Measurements from ENCODE around the gene ZNF654. TPM values are rescaled to one million over a fixed set of nuclear protein-coding genes. Genes with fewer than 3 reads are reported as not detected.
A peak's percentile ranks its signal among the peaks of the same experiment; 100 is the strongest.

ZNF654 gene
- polyA plus RNA-seq, 2 donors = 4.3 to 4.8 TPM

GRCh38 chr3:88032245-88032644, 26.8 kb upstream of the ZNF654 start:
- H3K27me3 ChIP-seq (ENCODE audit: control insufficient read depth in 1 of 2, insufficient read depth in 2 of 2, low read length in 2 of 2) = no peaks in the 10 kb centered on the region
- no peaks in the 10 kb centered on the region for H3K36me3 ChIP-seq (ENCODE audit: control insufficient read depth in 2 of 2, insufficient read depth in 2 of 2, low read length in 1 of 2)
- WGBS, 2 donors = 25 to 31% methylated on average over 2 of the region's 2 CpGs
- peak overlapping the region in 1 of 2 donors; percentile 29 for H3K27ac ChIP-seq (ENCODE audit: low read depth in 2 of 2, low read length in 1 of 2)
- peak overlapping the region in 1 of 2 donors; percentile 59 for H3K4me3 ChIP-seq (ENCODE audit: low read depth in 1 of 2, low read length in 2 of 2)
- H3K9me3 ChIP-seq (ENCODE audit: control insufficient read depth in 2 of 2, insufficient read depth in 1 of 2, low read depth in 1 of 2, low read length in 1 of 2) = no peaks in the 10 kb centered on the region
- no peaks in the 10 kb centered on the region for H3K4me1 ChIP-seq (ENCODE audit: control insufficient read depth in 2 of 2, insufficient read depth in 2 of 2, low read length in 1 of 2)

- Histone ChIP-seq H3K27me3 (ENCODE audit: control insufficient read depth in 1 of 2, insufficient read depth in 2 of 2, low read length in 2 of 2) (no peaks in the 10 kb centered on the region), H3K9me3 (ENCODE audit: control insufficient read depth in 2 of 2, insufficient read depth in 1 of 2, low read depth in 1 of 2, low read length in 1 of 2) (no peaks in the 10 kb centered on the region), H3K27ac (ENCODE audit: low read depth in 2 of 2, low read length in 1 of 2) (no peak overlapping the region), H3K4me1 (ENCODE audit: control insufficient read depth in 2 of 2, insufficient read depth in 2 of 2, low read length in 1 of 2) (no peaks in the 10 kb centered on the region), H3K36me3 (ENCODE audit: control insufficient read depth in 2 of 2, insufficient read depth in 2 of 2, low read length in 1 of 2) (no peaks in the 10 kb centered on the region), H3K4me3 (ENCODE audit: low read depth in 1 of 2, low read length in 2 of 2) (no peak overlapping the region)
- 93 to 95% methylated on average over 2 of the region's 2 CpGs for WGBS, 2 donors
Measured at GRCh38 chr3:88033079-88033478, 26.0 kb upstream of the ZNF654 start.

DNA sequence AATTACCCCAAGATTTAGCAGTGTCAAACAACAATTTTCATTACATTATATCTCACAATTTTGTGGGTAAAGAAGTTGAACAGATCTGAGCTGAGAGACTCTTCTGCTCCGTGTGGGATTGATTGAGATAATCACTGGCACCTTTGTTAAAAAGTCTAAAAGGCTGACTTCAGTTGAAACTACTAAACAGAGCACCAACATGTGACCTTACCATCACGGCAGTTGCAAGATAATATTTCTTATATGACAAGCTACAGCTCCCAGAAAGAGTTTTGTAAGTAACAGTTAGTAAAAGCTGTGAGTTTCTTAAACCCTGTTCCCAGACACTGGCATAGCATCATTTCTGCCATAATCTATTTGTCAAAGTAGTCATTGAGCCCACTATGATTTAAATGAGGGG, 25.2 kb upstream of the ZNF654 start:
- WGBS, 2 donors = 40 to 51% methylated on average over 2 of the region's 2 CpGs
- H3K27me3 ChIP-seq (ENCODE audit: control insufficient read depth in 1 of 2, insufficient read depth in 2 of 2, low read length in 2 of 2) = no peaks in the 10 kb centered on the region
- H3K4me1 ChIP-seq (ENCODE audit: control insufficient read depth in 2 of 2, insufficient read depth in 2 of 2, low read length in 1 of 2) = no peaks in the 10 kb centered on the region
- H3K4me3 ChIP-seq (ENCODE audit: low read depth in 1 of 2, low read length in 2 of 2) = no peak overlapping the region
- H3K9me3 ChIP-seq (ENCODE audit: control insufficient read depth in 2 of 2, insufficient read depth in 1 of 2, low read depth in 1 of 2, low read length in 1 of 2) = no peaks in the 10 kb centered on the region
- H3K27ac ChIP-seq (ENCODE audit: low read depth in 2 of 2, low read length in 1 of 2) = no peak overlapping the region
- H3K36me3 ChIP-seq (ENCODE audit: control insufficient read depth in 2 of 2, insufficient read depth in 2 of 2, low read length in 1 of 2) = no peaks in the 10 kb centered on the region

DNA sequence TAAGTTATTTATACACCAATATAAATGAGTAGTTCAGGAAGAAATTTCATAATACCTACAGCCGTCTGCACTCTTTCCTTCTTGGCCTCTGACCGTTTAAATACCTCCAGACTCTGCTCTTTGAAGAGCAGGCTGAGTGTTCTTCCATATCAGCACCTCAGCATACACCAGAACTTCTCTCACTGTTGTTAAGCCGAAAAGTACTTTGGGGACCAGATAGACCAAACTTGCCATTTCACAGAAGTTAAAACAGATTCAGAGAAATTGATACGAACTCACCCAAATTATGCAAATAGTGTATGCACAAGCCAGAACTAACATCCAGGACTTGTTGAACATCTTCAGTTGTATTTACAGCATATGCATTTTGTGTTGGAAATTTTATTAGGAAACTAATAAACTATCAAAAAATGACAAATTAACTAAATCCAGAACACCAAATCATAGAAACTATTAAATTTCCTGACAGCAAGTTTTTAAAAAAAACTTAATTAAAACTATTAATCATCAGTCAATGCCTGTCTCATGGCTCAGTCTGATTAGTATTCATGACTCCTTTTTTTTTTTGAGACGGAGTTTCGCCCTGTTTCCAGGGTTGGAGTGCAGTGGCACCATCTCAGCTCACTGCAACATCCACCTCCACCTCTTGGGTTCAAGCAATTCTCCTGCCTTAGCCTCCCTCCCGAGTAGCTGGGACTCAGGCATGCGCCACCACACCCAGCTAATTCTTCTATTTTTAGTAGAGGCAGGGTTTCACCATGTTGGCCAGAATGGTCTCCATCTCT, 24.4 kb upstream of the ZNF654 start:
- 81 to 88% methylated on average over 8 of the region's 8 CpGs for WGBS, 2 donors
- Histone ChIP-seq H3K27ac (ENCODE audit: low read depth in 2 of 2, low read length in 1 of 2) (no peak overlapping the region), H3K9me3 (ENCODE audit: control insufficient read depth in 2 of 2, insufficient read depth in 1 of 2, low read depth in 1 of 2, low read length in 1 of 2) (no peaks in the 10 kb centered on the region), H3K4me3 (ENCODE audit: low read depth in 1 of 2, low read length in 2 of 2) (no peak overlapping the region), H3K27me3 (ENCODE audit: control insufficient read depth in 1 of 2, insufficient read depth in 2 of 2, low read length in 2 of 2) (no peaks in the 10 kb centered on the region), H3K4me1 (ENCODE audit: control insufficient read depth in 2 of 2, insufficient read depth in 2 of 2, low read length in 1 of 2) (no peaks in the 10 kb centered on the region), H3K36me3 (ENCODE audit: control insufficient read depth in 2 of 2, insufficient read depth in 2 of 2, low read length in 1 of 2) (no peaks in the 10 kb centered on the region)

- H3K27me3 ChIP-seq (ENCODE audit: control insufficient read depth in 1 of 2, insufficient read depth in 2 of 2, low read length in 2 of 2) = no peaks in the 10 kb centered on the region
- 80 to 86% methylated on average over 5 of the region's 5 CpGs for WGBS, 2 donors
- H3K36me3 ChIP-seq (ENCODE audit: control insufficient read depth in 2 of 2, insufficient read depth in 2 of 2, low read length in 1 of 2) = no peaks in the 10 kb centered on the region
- H3K4me3 ChIP-seq (ENCODE audit: low read depth in 1 of 2, low read length in 2 of 2) = no peak overlapping the region
- no peaks in the 10 kb centered on the region for H3K9me3 ChIP-seq (ENCODE audit: control insufficient read depth in 2 of 2, insufficient read depth in 1 of 2, low read depth in 1 of 2, low read length in 1 of 2)
- H3K4me1 ChIP-seq (ENCODE audit: control insufficient read depth in 2 of 2, insufficient read depth in 2 of 2, low read length in 1 of 2) = no peaks in the 10 kb centered on the region
- no peak overlapping the region for H3K27ac ChIP-seq (ENCODE audit: low read depth in 2 of 2, low read length in 1 of 2)
Measured at GRCh38 chr3:88036221-88036620, 22.8 kb upstream of the ZNF654 start.

DNA sequence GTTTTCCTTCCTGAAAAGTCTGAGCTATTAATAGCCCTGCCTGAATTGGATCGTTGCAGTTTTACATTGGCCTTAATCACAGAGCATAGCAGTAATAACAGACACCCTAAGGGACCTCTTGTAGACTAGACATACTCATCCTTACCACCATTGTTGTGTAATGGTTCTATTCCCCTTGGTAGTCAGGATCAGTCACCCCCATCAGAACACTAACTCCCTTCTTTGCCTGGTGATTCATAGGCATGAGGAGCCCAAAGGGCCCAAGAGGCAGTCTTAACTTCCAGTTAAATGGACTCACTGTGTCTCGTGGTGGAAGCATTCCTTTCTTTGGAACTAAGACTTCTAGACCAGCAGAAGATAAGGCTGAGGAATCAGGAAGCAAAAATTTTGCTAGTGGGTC, 20.5 kb upstream of the ZNF654 start:
- no peak overlapping the region for H3K27ac ChIP-seq (ENCODE audit: low read depth in 2 of 2, low read length in 1 of 2)
- no peaks in the 10 kb centered on the region for H3K27me3 ChIP-seq (ENCODE audit: control insufficient read depth in 1 of 2, insufficient read depth in 2 of 2, low read length in 2 of 2)
- H3K36me3 ChIP-seq (ENCODE audit: control insufficient read depth in 2 of 2, insufficient read depth in 2 of 2, low read length in 1 of 2) = no peaks in the 10 kb centered on the region
- no peak overlapping the region for H3K4me3 ChIP-seq (ENCODE audit: low read depth in 1 of 2, low read length in 2 of 2)
- no peaks in the 10 kb centered on the region for H3K4me1 ChIP-seq (ENCODE audit: control insufficient read depth in 2 of 2, insufficient read depth in 2 of 2, low read length in 1 of 2)
- WGBS, 2 donors = 36 to 44% methylated on average over 2 of the region's 2 CpGs
- H3K9me3 ChIP-seq (ENCODE audit: control insufficient read depth in 2 of 2, insufficient read depth in 1 of 2, low read depth in 1 of 2, low read length in 1 of 2) = no peaks in the 10 kb centered on the region

GRCh38 chr3:88040529-88040928, 18.5 kb upstream of the ZNF654 start:
- Histone ChIP-seq H3K27me3 (ENCODE audit: control insufficient read depth in 1 of 2, insufficient read depth in 2 of 2, low read length in 2 of 2) (no peaks in the 10 kb centered on the region), H3K4me3 (ENCODE audit: low read depth in 1 of 2, low read length in 2 of 2) (no peak overlapping the region), H3K36me3 (ENCODE audit: control insufficient read depth in 2 of 2, insufficient read depth in 2 of 2, low read length in 1 of 2) (no peaks in the 10 kb centered on the region), H3K9me3 (ENCODE audit: control insufficient read depth in 2 of 2, insufficient read depth in 1 of 2, low read depth in 1 of 2, low read length in 1 of 2) (no peaks in the 10 kb centered on the region), H3K4me1 (ENCODE audit: control insufficient read depth in 2 of 2, insufficient read depth in 2 of 2, low read length in 1 of 2) (no peaks in the 10 kb centered on the region), H3K27ac (ENCODE audit: low read depth in 2 of 2, low read length in 1 of 2) (no peak overlapping the region)
- 91 to 93% methylated on average over 4 of the region's 4 CpGs for WGBS, 2 donors

DNA sequence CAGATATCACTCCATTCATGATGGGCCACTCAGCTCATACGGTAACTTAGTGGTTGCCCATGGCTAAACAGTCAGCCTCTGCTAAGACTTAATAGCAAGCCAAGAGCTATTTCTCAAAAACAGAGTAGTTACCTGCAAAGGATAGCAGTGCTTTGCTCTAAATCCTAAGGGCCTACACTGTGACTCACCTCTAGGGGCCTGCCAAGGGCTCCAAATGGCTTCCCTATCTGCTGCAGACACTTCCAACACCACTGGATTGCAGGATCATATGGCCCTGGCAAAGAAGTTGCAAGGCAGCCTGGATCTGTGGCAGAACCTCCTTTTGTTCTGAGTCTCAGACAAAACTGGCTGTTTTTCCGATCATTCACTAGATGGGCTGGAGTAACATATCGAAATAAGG, 18.1 kb upstream of the ZNF654 start:
- no peak overlapping the region for H3K4me3 ChIP-seq (ENCODE audit: low read depth in 1 of 2, low read length in 2 of 2)
- H3K9me3 ChIP-seq (ENCODE audit: control insufficient read depth in 2 of 2, insufficient read depth in 1 of 2, low read depth in 1 of 2, low read length in 1 of 2) = no peaks in the 10 kb centered on the region
- H3K36me3 ChIP-seq (ENCODE audit: control insufficient read depth in 2 of 2, insufficient read depth in 2 of 2, low read length in 1 of 2) = no peaks in the 10 kb centered on the region
- no peaks in the 10 kb centered on the region for H3K27me3 ChIP-seq (ENCODE audit: control insufficient read depth in 1 of 2, insufficient read depth in 2 of 2, low read length in 2 of 2)
- WGBS, 2 donors = 97 to 98% methylated on average over 3 of the region's 3 CpGs
- no peaks in the 10 kb centered on the region for H3K4me1 ChIP-seq (ENCODE audit: control insufficient read depth in 2 of 2, insufficient read depth in 2 of 2, low read length in 1 of 2)
- no peak overlapping the region for H3K27ac ChIP-seq (ENCODE audit: low read depth in 2 of 2, low read length in 1 of 2)

GRCh38 chr3:88044411-88044810, 14.6 kb upstream of the ZNF654 start:
- Histone ChIP-seq H3K36me3 (ENCODE audit: control insufficient read depth in 2 of 2, insufficient read depth in 2 of 2, low read length in 1 of 2) (no peaks in the 10 kb centered on the region), H3K27ac (ENCODE audit: low read depth in 2 of 2, low read length in 1 of 2) (no peak overlapping the region), H3K9me3 (ENCODE audit: control insufficient read depth in 2 of 2, insufficient read depth in 1 of 2, low read depth in 1 of 2, low read length in 1 of 2) (no peaks in the 10 kb centered on the region), H3K27me3 (ENCODE audit: control insufficient read depth in 1 of 2, insufficient read depth in 2 of 2, low read length in 2 of 2) (no peaks in the 10 kb centered on the region), H3K4me1 (ENCODE audit: control insufficient read depth in 2 of 2, insufficient read depth in 2 of 2, low read length in 1 of 2) (no peaks in the 10 kb centered on the region), H3K4me3 (ENCODE audit: low read depth in 1 of 2, low read length in 2 of 2) (no peak overlapping the region)
- 53 to 61% methylated on average over 1 of the region's 1 CpG for WGBS, 2 donors

DNA sequence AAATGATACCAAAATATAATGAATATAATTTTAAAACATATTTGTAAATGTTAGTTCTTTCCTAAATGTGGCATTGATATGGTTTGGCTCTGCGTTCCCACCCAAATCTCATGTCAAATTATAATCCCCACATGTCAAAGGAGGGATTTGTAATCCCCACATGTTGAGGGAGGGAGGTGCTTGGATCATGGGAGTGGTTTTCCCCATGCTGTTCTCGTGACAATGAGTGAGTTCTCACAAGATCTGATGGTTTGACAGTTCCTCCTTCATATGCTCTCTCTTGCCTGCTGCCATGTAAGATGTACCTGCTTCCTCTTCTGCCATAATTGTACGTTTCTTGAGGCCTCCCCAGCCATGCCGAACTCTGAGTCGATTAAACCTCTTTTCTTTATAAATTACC, 12.3 kb upstream of the ZNF654 start:
- WGBS, 2 donors = 68 to 77% methylated on average over 5 of the region's 5 CpGs
- Histone ChIP-seq H3K4me3 (ENCODE audit: low read depth in 1 of 2, low read length in 2 of 2) (no peak overlapping the region), H3K36me3 (ENCODE audit: control insufficient read depth in 2 of 2, insufficient read depth in 2 of 2, low read length in 1 of 2) (no peaks in the 10 kb centered on the region), H3K9me3 (ENCODE audit: control insufficient read depth in 2 of 2, insufficient read depth in 1 of 2, low read depth in 1 of 2, low read length in 1 of 2) (no peaks in the 10 kb centered on the region), H3K4me1 (ENCODE audit: control insufficient read depth in 2 of 2, insufficient read depth in 2 of 2, low read length in 1 of 2) (no peaks in the 10 kb centered on the region), H3K27ac (ENCODE audit: low read depth in 2 of 2, low read length in 1 of 2) (no peak overlapping the region), H3K27me3 (ENCODE audit: control insufficient read depth in 1 of 2, insufficient read depth in 2 of 2, low read length in 2 of 2) (no peaks in the 10 kb centered on the region)
